ENCODE results near the gene OSBPL6.
"Not testable (repeated sequence)": the region's sequence is repeated elsewhere in the genome, so short reads cannot be mapped to it uniquely, and the experiment has no call there.

Gene OSBPL6

GRCh38 chr2:178335230-178335629 is 140.9 kb downstream of the OSBPL6 start:
- Histone ChIP-seq H3K36me3 (ENCODE audit: insufficient read depth, low read length) (no peaks in the 10 kb centered on the region), H3K27ac (ENCODE audit: low read depth, low read length) (no peak overlapping the region), H3K4me3 (ENCODE audit: low read depth, low read length) (no peak overlapping the region), H2AFZ (ENCODE audit: low read length, unreplicated experiment) (no peak overlapping the region), H3K79me2 (ENCODE audit: control insufficient read depth, insufficient read depth, low read length, unreplicated experiment) (no peaks in the 10 kb centered on the region), H3K27me3 (ENCODE audit: insufficient read depth, low read length) (no peaks in the 10 kb centered on the region), H3K4me1 (ENCODE audit: control insufficient read depth, insufficient read depth, low read length, unreplicated experiment) (no peaks in the 10 kb centered on the region)

GRCh38 chr2:178344121-178344520 is 149.8 kb downstream of the OSBPL6 start:
- Histone ChIP-seq H3K4me1 (ENCODE audit: control insufficient read depth, insufficient read depth, low read length, unreplicated experiment) (no peaks in the 10 kb centered on the region), H3K36me3 (ENCODE audit: insufficient read depth, low read length) (no peaks in the 10 kb centered on the region), H3K27ac (ENCODE audit: low read depth, low read length) (no peak overlapping the region), H2AFZ (ENCODE audit: low read length, unreplicated experiment) (no peak overlapping the region), H3K4me3 (ENCODE audit: low read depth, low read length) (no peak overlapping the region), H3K79me2 (ENCODE audit: control insufficient read depth, insufficient read depth, low read length, unreplicated experiment) (no peaks in the 10 kb centered on the region), H3K27me3 (ENCODE audit: insufficient read depth, low read length) (no peaks in the 10 kb centered on the region)

GRCh38 chr2:178345951-178346350 is 151.6 kb downstream of the OSBPL6 start:
- H3K4me1 ChIP-seq (ENCODE audit: control insufficient read depth, insufficient read depth, low read length, unreplicated experiment), result no peaks in the 10 kb centered on the region
- H3K27me3 ChIP-seq (ENCODE audit: insufficient read depth, low read length), result no peaks in the 10 kb centered on the region
- no peaks in the 10 kb centered on the region for H3K79me2 ChIP-seq (ENCODE audit: control insufficient read depth, insufficient read depth, low read length, unreplicated experiment)
- no peak overlapping the region for H3K27ac ChIP-seq (ENCODE audit: low read depth, low read length)
- H2AFZ ChIP-seq (ENCODE audit: low read length, unreplicated experiment), result no peak overlapping the region
- H3K4me3 ChIP-seq (ENCODE audit: low read depth, low read length), result no peak overlapping the region
- H3K36me3 ChIP-seq (ENCODE audit: insufficient read depth, low read length), result no peaks in the 10 kb centered on the region

- H3K27me3 ChIP-seq (ENCODE audit: insufficient read depth, low read length), result no peaks in the 10 kb centered on the region
- no peaks in the 10 kb centered on the region for H3K79me2 ChIP-seq (ENCODE audit: control insufficient read depth, insufficient read depth, low read length, unreplicated experiment)
- no peaks in the 10 kb centered on the region for H3K36me3 ChIP-seq (ENCODE audit: insufficient read depth, low read length)
- no peak overlapping the region for H3K4me3 ChIP-seq (ENCODE audit: low read depth, low read length)
- no peaks in the 10 kb centered on the region for H3K4me1 ChIP-seq (ENCODE audit: control insufficient read depth, insufficient read depth, low read length, unreplicated experiment)
- no peak overlapping the region for H2AFZ ChIP-seq (ENCODE audit: low read length, unreplicated experiment)
- no peak overlapping the region for H3K27ac ChIP-seq (ENCODE audit: low read depth, low read length)
Measured at GRCh38 chr2:178350051-178350450, 155.7 kb downstream of the OSBPL6 start.

DNA sequence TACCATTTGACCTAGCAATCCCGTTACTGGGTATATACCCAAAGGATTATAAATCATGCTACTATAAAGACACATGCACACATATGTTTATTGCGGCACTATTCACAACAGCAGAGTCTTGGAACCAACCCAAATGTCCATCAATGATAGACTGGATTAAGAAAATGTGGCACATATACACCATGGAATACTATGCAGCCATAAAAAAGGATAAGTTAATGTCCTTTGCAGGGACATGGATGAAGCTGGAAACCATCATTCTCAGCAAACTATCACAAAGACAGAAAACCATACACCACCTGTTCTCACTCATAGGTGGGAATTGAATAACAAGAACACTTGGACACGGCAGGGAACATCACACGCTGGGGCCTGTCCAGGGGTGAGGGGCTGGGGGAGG is 163.4 kb downstream of the OSBPL6 start:
- H3K36me3 ChIP-seq (ENCODE audit: insufficient read depth, low read length); H3K4me1 ChIP-seq (ENCODE audit: control insufficient read depth, insufficient read depth, low read length, unreplicated experiment); H2AFZ ChIP-seq (ENCODE audit: low read length, unreplicated experiment); H3K4me3 ChIP-seq (ENCODE audit: low read depth, low read length); H3K79me2 ChIP-seq (ENCODE audit: control insufficient read depth, insufficient read depth, low read length, unreplicated experiment); H3K27me3 ChIP-seq (ENCODE audit: insufficient read depth, low read length); H3K27ac ChIP-seq (ENCODE audit: low read depth, low read length): not testable (repeated sequence)

DNA sequence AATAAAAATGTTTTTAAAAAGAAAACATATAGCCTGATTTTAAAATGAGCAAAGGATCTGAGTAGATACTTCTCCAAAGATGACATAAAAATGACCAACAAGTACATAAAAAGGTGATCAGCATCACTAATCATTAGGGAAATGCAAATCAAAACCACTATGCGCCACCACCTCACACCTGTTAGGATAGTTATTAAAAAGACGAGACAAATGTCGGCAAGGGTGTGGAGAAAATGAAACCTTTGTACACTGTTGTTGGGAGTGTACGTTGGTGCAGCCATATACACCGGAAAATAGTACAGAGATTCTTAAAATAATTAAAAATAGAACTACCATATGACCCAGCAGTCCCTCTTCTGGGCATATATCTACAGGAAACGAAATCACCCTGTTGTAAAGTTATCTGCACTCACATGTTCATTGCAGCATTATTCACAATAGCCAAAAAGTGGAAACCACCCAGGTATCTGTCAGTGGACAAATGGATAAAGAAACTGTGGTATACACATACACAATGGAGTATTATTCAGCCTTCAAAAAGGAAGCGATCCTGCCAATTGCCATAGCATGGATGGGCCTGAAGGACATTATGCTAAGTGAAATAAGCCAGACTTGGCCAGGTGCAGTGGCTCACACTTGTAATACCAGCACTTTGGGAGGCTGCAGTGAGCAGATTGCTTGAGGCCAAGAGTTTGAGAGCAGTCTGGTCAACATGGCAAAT is 165.0 kb downstream of the OSBPL6 start:
- peaks cover 6% of the 10 kb centered on the region for H3K4me1 ChIP-seq (ENCODE audit: control insufficient read depth, insufficient read depth, low read length, unreplicated experiment)
- H3K27ac ChIP-seq (ENCODE audit: low read depth, low read length), result no peak overlapping the region
- H2AFZ ChIP-seq (ENCODE audit: low read length, unreplicated experiment), result no peak overlapping the region
- H3K4me3 ChIP-seq (ENCODE audit: low read depth, low read length), result no peak overlapping the region
- no peaks in the 10 kb centered on the region for H3K27me3 ChIP-seq (ENCODE audit: insufficient read depth, low read length)
- H3K79me2 ChIP-seq (ENCODE audit: control insufficient read depth, insufficient read depth, low read length, unreplicated experiment), result no peaks in the 10 kb centered on the region
- H3K36me3 ChIP-seq (ENCODE audit: insufficient read depth, low read length), result no peaks in the 10 kb centered on the region

DNA sequence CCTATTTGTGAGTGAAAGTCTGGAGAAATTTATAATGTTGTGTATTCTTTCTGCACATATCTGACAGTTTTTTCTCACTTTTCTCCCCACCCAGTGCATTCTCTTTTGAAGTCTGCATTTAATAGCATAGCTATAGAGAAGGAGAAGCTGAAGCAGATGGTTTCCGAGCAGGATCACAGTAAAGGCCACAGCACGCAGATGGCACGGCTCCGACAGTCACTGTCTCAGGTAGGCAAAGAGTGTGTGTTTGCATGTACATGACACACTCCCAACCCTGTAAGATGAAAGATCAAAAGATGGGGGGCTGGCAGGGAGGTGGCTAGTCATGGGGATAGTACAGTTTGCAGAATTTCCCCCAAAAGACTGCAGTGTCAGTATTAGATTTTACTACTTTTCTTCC is 167.3 kb downstream of the OSBPL6 start:
- H3K27me3 ChIP-seq (ENCODE audit: insufficient read depth, low read length), result no peaks in the 10 kb centered on the region
- no peak overlapping the region for H3K27ac ChIP-seq (ENCODE audit: low read depth, low read length)
- H3K79me2 ChIP-seq (ENCODE audit: control insufficient read depth, insufficient read depth, low read length, unreplicated experiment), result no peaks in the 10 kb centered on the region
- H3K36me3 ChIP-seq (ENCODE audit: insufficient read depth, low read length), result no peaks in the 10 kb centered on the region
- H3K4me3 ChIP-seq (ENCODE audit: low read depth, low read length), result no peak overlapping the region
- no peak overlapping the region for H2AFZ ChIP-seq (ENCODE audit: low read length, unreplicated experiment)
- H3K4me1 ChIP-seq (ENCODE audit: control insufficient read depth, insufficient read depth, low read length, unreplicated experiment), result peaks cover 6% of the 10 kb centered on the region

- Histone ChIP-seq H3K27ac (ENCODE audit: low read depth, low read length) (no peak overlapping the region), H3K4me1 (ENCODE audit: control insufficient read depth, insufficient read depth, low read length, unreplicated experiment) (peaks cover 6% of the 10 kb centered on the region), H3K27me3 (ENCODE audit: insufficient read depth, low read length) (no peaks in the 10 kb centered on the region), H2AFZ (ENCODE audit: low read length, unreplicated experiment) (no peak overlapping the region), H3K4me3 (ENCODE audit: low read depth, low read length) (no peak overlapping the region), H3K36me3 (ENCODE audit: insufficient read depth, low read length) (no peaks in the 10 kb centered on the region), H3K79me2 (ENCODE audit: control insufficient read depth, insufficient read depth, low read length, unreplicated experiment) (no peaks in the 10 kb centered on the region)
Measured at GRCh38 chr2:178363252-178363651, 168.9 kb downstream of the OSBPL6 start.

DNA sequence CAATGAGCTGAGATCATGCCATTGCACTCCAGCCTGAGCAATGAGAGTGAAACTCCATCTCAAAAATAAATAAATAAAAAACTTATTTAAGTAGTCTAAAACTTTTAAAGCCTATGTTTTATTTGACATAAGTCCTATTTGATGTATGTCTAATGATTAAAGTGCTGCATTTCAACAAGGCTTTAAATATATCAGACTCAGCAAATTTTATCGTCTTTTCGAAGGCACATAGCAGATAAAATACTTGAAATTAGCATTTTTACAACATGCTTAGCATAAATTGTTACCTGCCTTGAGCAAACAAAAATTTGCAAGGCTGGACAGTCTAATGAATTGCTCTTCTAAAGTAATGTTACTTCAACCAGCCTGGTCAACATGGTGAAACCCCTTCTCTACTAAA is 170.8 kb downstream of the OSBPL6 start:
- H2AFZ ChIP-seq (ENCODE audit: low read length, unreplicated experiment), result no peak overlapping the region
- peaks cover 6% of the 10 kb centered on the region for H3K4me1 ChIP-seq (ENCODE audit: control insufficient read depth, insufficient read depth, low read length, unreplicated experiment)
- H3K36me3 ChIP-seq (ENCODE audit: insufficient read depth, low read length), result no peaks in the 10 kb centered on the region
- H3K4me3 ChIP-seq (ENCODE audit: low read depth, low read length), result no peak overlapping the region
- H3K79me2 ChIP-seq (ENCODE audit: control insufficient read depth, insufficient read depth, low read length, unreplicated experiment), result no peaks in the 10 kb centered on the region
- no peak overlapping the region for H3K27ac ChIP-seq (ENCODE audit: low read depth, low read length)
- no peaks in the 10 kb centered on the region for H3K27me3 ChIP-seq (ENCODE audit: insufficient read depth, low read length)

DNA sequence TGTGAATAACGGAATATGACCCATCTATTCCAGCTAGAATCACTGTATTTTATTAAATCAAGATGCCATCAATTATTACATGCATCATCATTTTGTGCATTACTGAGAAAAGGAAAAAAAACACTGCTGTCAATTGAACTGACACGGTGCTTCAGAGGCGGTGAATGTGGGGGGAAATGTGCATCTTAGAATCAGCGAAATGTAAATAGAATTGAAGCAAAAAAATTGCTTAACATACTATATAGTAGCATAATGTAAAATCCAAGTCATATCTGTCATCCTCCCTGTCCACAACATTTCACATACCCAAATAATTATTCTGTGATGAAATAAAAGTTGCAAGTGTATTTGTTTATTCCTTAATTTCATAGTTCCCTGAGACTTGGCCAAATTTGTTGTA is 172.1 kb downstream of the OSBPL6 start:
- H3K79me2 ChIP-seq (ENCODE audit: control insufficient read depth, insufficient read depth, low read length, unreplicated experiment), result no peaks in the 10 kb centered on the region

GRCh38 chr2:178367344-178367743 is 173.0 kb downstream of the OSBPL6 start:
- Histone ChIP-seq H3K4me1 (ENCODE audit: control insufficient read depth, insufficient read depth, low read length, unreplicated experiment) (peaks cover 6% of the 10 kb centered on the region), H3K36me3 (ENCODE audit: insufficient read depth, low read length) (no peaks in the 10 kb centered on the region), H3K27ac (ENCODE audit: low read depth, low read length) (no peak overlapping the region), H3K4me3 (ENCODE audit: low read depth, low read length) (no peak overlapping the region), H3K27me3 (ENCODE audit: insufficient read depth, low read length) (no peaks in the 10 kb centered on the region), H2AFZ (ENCODE audit: low read length, unreplicated experiment) (no peak overlapping the region), H3K79me2 (ENCODE audit: control insufficient read depth, insufficient read depth, low read length, unreplicated experiment) (no peaks in the 10 kb centered on the region)

More for the DNA sequence above, 172.1 kb downstream of the OSBPL6 start:
- H3K4me3 ChIP-seq (ENCODE audit: low read depth, low read length), result no peak overlapping the region
- no peak overlapping the region for H3K27ac ChIP-seq (ENCODE audit: low read depth, low read length)
- no peak overlapping the region for H2AFZ ChIP-seq (ENCODE audit: low read length, unreplicated experiment)
- no peaks in the 10 kb centered on the region for H3K36me3 ChIP-seq (ENCODE audit: insufficient read depth, low read length)
- H3K4me1 ChIP-seq (ENCODE audit: control insufficient read depth, insufficient read depth, low read length, unreplicated experiment), result peaks cover 6% of the 10 kb centered on the region
- H3K27me3 ChIP-seq (ENCODE audit: insufficient read depth, low read length), result no peaks in the 10 kb centered on the region

Measured in ACC112 (cell line).